ENCODE measurements around the gene TMEM132E.

GRCh38 chr17:34675605-34676004, 96.2 kb downstream of the TMEM132E start:
- no peak for TF ChIP-seq CTCF (IDR thresholded peaks at IDR 0.05)
- TF ChIP-seq POLR2A (IDR thresholded peaks at IDR 0.05) = no peak
- no peak for TF ChIP-seq POLR2AphosphoS5 (IDR thresholded peaks at IDR 0.05)

Data from breast epithelium (tissue), 3 donors.